DOHH2 (cell line): ENCODE data around the gene AUTS2.

Source experiments
- CTCF ChIP-seq: fragments of 200-600 bp; sonication (generic); IDR thresholded peaks from one replicate; pipeline ENCODE4 v1.5.1; 2014; ENCODE audit warnings: antibody characterized with exemption, mild to moderate bottlenecking, low read depth, low read length; ENCODE audit not compliant: poor library complexity, severe bottlenecking
- EZH2phosphoT487 ChIP-seq: fragments of 200-600 bp; sonication (generic); IDR thresholded peaks from 2 replicates; pipeline ENCODE4 v1.6.1; 2017; ENCODE audit warnings: borderline replicate concordance, mild to moderate bottlenecking, antibody characterized with exemption, low read length, moderate library complexity, mixed read lengths

DNA sequence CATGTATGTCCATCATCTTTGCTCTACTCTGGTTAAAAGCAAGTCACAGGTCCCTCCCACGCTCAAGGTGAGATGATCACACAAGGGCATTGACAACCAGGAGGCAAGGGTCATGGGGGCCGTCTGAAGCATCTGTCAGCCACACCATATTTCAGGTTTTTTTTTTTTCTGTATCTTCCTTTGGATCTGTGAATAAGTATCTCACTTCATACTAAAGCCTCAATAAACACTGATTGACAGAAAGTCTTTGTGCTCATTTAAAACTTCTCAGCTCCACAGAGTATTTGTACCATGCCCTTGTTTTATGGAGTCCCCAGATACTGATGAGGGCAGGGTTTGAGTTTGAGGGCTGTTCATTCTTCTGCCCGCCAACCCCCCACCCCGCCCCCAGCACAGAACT lies 45.0 kb downstream of the AUTS2 start:
- TF ChIP-seq CTCF (no peak), EZH2phosphoT487 (no peak)
